ENCODE data around the gene FOXC2.

GRCh38 chr16:86575754-86576557 is 9.3 kb downstream of the FOXC2 start:
- TF ChIP-seq, protein P1, sequence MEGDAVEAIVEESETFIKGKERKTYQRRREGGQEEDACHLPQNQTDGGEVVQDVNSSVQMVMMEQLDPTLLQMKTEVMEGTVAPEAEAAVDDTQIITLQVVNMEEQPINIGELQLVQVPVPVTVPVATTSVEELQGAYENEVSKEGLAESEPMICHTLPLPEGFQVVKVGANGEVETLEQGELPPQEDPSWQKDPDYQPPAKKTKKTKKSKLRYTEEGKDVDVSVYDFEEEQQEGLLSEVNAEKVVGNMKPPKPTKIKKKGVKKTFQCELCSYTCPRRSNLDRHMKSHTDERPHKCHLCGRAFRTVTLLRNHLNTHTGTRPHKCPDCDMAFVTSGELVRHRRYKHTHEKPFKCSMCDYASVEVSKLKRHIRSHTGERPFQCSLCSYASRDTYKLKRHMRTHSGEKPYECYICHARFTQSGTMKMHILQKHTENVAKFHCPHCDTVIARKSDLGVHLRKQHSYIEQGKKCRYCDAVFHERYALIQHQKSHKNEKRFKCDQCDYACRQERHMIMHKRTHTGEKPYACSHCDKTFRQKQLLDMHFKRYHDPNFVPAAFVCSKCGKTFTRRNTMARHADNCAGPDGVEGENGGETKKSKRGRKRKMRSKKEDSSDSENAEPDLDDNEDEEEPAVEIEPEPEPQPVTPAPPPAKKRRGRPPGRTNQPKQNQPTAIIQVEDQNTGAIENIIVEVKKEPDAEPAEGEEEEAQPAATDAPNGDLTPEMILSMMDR (IDR thresholded peaks at IDR 0.05; ENCODE audit: low read depth, low read length), result no peak
- TF ChIP-seq EZH2phosphoT487 (IDR thresholded peaks at IDR 0.05; ENCODE audit: low read depth), result no peak

Data from OCI-LY3 (cell line).